Endodermal cell (in vitro differentiated cells): ENCODE data around the gene TMC3. TPM values are rescaled to one million over a fixed set of nuclear protein-coding genes. Genes with fewer than 3 reads are reported as not detected.

Experiments used
- DNase-seq: peaks from one replicate; pipeline ENCODE4 v3.0.0-alpha.2; 2017
- H3K27ac ChIP-seq: 2 replicates; pipeline ENCODE4 v1.5.1; 2013; ENCODE audit warnings: mild to moderate bottlenecking, low read depth, low read length, moderate library complexity
- H3K27me3 ChIP-seq: 2 replicates; pipeline ENCODE4 v1.6.1; 2013; ENCODE audit warnings: mild to moderate bottlenecking, low read length, moderate library complexity; ENCODE audit not compliant: insufficient read depth, control insufficient read depth, poor library complexity, severe bottlenecking
- H3K36me3 ChIP-seq: 2 replicates; pipeline ENCODE4 v1.7.0; 2013; ENCODE audit warnings: mild to moderate bottlenecking, low read length, moderate library complexity; ENCODE audit not compliant: control insufficient read depth, insufficient read depth
- H3K4me1 ChIP-seq: one replicate; pipeline ENCODE4 v1.7.0; 2013; ENCODE audit warnings: low read length; ENCODE audit not compliant: control insufficient read depth, insufficient read depth
- H3K4me3 ChIP-seq: 2 replicates; pipeline ENCODE4 v1.5.1; 2013; ENCODE audit warnings: mild to moderate bottlenecking, low read length, moderate library complexity
- H3K9ac ChIP-seq: 2 replicates; pipeline ENCODE4 v1.6.1; 2013; ENCODE audit warnings: mild to moderate bottlenecking, low read length, moderate library complexity; ENCODE audit not compliant: poor library complexity, severe bottlenecking; ENCODE audit errors: extremely low read depth
- H3K9me3 ChIP-seq: 2 replicates; pipeline ENCODE4 v1.6.1; 2013; ENCODE audit warnings: mild to moderate bottlenecking, low read length, moderate library complexity; ENCODE audit not compliant: control insufficient read depth
- H3K27ac Mint-ChIP-seq: 2 replicates; pipeline ENCODE4 v1.8.0; 2020; ENCODE audit warnings: mixed read lengths
- H3K27me3 Mint-ChIP-seq: 2 replicates; pipeline ENCODE4 v1.8.0; 2021; ENCODE audit warnings: mild to moderate bottlenecking, mixed read lengths; ENCODE audit not compliant: insufficient read depth
- H3K36me3 Mint-ChIP-seq: 2 replicates; pipeline ENCODE4 v1.8.0; 2020; ENCODE audit warnings: low read depth, mixed read lengths
- H3K4me1 Mint-ChIP-seq: 2 replicates; pipeline ENCODE4 v1.8.0; 2020; ENCODE audit warnings: mixed read lengths
- H3K4me3 Mint-ChIP-seq: 2 replicates; pipeline ENCODE4 v1.8.0; 2020; ENCODE audit warnings: mild to moderate bottlenecking, moderate library complexity, mixed read lengths
- H3K9me3 Mint-ChIP-seq: 2 replicates; pipeline ENCODE4 v1.8.0; 2020; ENCODE audit warnings: mild to moderate bottlenecking, mixed read lengths
- WGBS, 2 experiments: methylation state at CpG; one replicate each; pipeline versions ENCODE4 v1.1.5 to v1.1.7; 2013; ENCODE audit warnings: missing lambda C conversion rate in 2 of 2, mixed read lengths in 1 of 2; ENCODE audit not compliant: insufficient coverage in 1 of 2, insufficient read length in 1 of 2; 5-methylcytosine and 5-hydroxymethylcytosine counted together
- total RNA-seq, 2 donors: library from RNA; stranded (reverse); fragmentation: NEBNext Ultra II Directional in 1 of 2; extraction: Animal tissue kit (Norgen Biotek cat#: 25700) in 1 of 2; gene quantifications; 2 replicates in 1 of 2; 3 replicates in 1 of 2; pipeline ENCODE4 v1.2.1, GENCODE V29; 2021
- TF ChIP-seq, protein P1 (sequence below): fragments of 200-600 bp; sonication (generic); conservative IDR thresholded peaks from 2 replicates; pipeline ENCODE4 v1.5.0; 2021; ENCODE audit warnings: antibody characterized with exemption, mild to moderate bottlenecking

TMC3 gene
- total RNA-seq, 2 donors from 2014 or later, result not detected

- Mint-ChIP-seq H3K27ac (no peak overlapping the region), H3K4me1 (peaks cover 7% of the 10 kb centered on the region), H3K9me3 (no peaks in the 10 kb centered on the region), H3K27me3 (peaks cover 27% of the 10 kb centered on the region), H3K4me3 (no peak overlapping the region), H3K36me3 (no peaks in the 10 kb centered on the region)
- Histone ChIP-seq H3K27me3 (no peaks in the 10 kb centered on the region), H3K9ac (no peak overlapping the region), H3K27ac (no peak overlapping the region), H3K4me3 (no peak overlapping the region), H3K4me1 (no peaks in the 10 kb centered on the region), H3K36me3 (peaks cover 5% of the 10 kb centered on the region), H3K9me3 (no peaks in the 10 kb centered on the region)
- TF ChIP-seq, protein P1, sequence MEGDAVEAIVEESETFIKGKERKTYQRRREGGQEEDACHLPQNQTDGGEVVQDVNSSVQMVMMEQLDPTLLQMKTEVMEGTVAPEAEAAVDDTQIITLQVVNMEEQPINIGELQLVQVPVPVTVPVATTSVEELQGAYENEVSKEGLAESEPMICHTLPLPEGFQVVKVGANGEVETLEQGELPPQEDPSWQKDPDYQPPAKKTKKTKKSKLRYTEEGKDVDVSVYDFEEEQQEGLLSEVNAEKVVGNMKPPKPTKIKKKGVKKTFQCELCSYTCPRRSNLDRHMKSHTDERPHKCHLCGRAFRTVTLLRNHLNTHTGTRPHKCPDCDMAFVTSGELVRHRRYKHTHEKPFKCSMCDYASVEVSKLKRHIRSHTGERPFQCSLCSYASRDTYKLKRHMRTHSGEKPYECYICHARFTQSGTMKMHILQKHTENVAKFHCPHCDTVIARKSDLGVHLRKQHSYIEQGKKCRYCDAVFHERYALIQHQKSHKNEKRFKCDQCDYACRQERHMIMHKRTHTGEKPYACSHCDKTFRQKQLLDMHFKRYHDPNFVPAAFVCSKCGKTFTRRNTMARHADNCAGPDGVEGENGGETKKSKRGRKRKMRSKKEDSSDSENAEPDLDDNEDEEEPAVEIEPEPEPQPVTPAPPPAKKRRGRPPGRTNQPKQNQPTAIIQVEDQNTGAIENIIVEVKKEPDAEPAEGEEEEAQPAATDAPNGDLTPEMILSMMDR, result no peak
- DNase-seq, result no peak
- 89 to 92% methylated on average over 4 to 6 of the region's 6 CpGs for WGBS, 2 experiments
These were observed 51.2 kb downstream of the TMC3 start for GRCh38 chr15:81322676-81323253.

DNA sequence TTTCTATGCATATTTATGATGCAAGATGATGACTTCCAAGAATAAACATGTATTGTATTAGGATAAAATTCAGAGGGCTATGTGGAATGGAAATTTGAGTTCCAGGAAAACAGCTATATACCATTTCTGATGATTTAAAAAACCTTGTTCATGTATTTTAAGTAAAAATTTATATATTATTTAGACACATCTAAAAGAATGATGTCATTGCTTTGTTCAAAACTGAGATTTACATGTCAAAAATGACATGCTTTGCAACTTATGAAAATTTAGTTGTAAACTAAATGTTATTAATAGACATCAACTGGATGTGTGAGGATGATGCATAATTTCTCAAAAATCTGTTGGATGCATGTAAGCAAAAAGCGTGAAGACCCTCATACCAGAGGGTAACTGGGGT is 52.3 kb downstream of the TMC3 start:
- peaks cover 27% of the 10 kb centered on the region for H3K27me3 Mint-ChIP-seq

GRCh38 chr15:81317642-81318017 is 56.4 kb downstream of the TMC3 start:
- no peak overlapping the region for H3K27ac Mint-ChIP-seq
- Histone ChIP-seq H3K9ac (no peak overlapping the region), H3K27ac (no peak overlapping the region), H3K36me3 (peaks cover 5% of the 10 kb centered on the region), H3K4me1 (no peaks in the 10 kb centered on the region), H3K27me3 (no peaks in the 10 kb centered on the region), H3K4me3 (no peak overlapping the region), H3K9me3 (no peaks in the 10 kb centered on the region)
- no peaks in the 10 kb centered on the region for H3K4me1 Mint-ChIP-seq
- H3K9me3 Mint-ChIP-seq, result no peaks in the 10 kb centered on the region
- peaks cover 4% of the 10 kb centered on the region for H3K27me3 Mint-ChIP-seq
- no peak for DNase-seq
- WGBS, 2 experiments, result 89 to 97% methylated on average over 5 to 6 of the region's 6 CpGs
- no peaks in the 10 kb centered on the region for H3K36me3 Mint-ChIP-seq
- TF ChIP-seq, protein P1, result no peak
- no peak overlapping the region for H3K4me3 Mint-ChIP-seq

More for the DNA sequence above, 52.3 kb downstream of the TMC3 start:
- Histone ChIP-seq H3K9ac (no peak overlapping the region), H3K27ac (no peak overlapping the region), H3K4me1 (no peaks in the 10 kb centered on the region), H3K27me3 (no peaks in the 10 kb centered on the region), H3K9me3 (no peaks in the 10 kb centered on the region), H3K36me3 (peaks cover 5% of the 10 kb centered on the region), H3K4me3 (no peak overlapping the region)
- no peaks in the 10 kb centered on the region for H3K36me3 Mint-ChIP-seq
- TF ChIP-seq, protein P1, result no peak
- no peak for DNase-seq
- H3K9me3 Mint-ChIP-seq, result no peaks in the 10 kb centered on the region
- 100% methylated on average over 1 of the region's 1 CpG for WGBS, 2 experiments
- H3K27ac Mint-ChIP-seq, result no peak overlapping the region
- H3K4me1 Mint-ChIP-seq, result peaks cover 7% of the 10 kb centered on the region
- H3K4me3 Mint-ChIP-seq, result no peak overlapping the region
